ENCODE data around the gene CD58.

DNA sequence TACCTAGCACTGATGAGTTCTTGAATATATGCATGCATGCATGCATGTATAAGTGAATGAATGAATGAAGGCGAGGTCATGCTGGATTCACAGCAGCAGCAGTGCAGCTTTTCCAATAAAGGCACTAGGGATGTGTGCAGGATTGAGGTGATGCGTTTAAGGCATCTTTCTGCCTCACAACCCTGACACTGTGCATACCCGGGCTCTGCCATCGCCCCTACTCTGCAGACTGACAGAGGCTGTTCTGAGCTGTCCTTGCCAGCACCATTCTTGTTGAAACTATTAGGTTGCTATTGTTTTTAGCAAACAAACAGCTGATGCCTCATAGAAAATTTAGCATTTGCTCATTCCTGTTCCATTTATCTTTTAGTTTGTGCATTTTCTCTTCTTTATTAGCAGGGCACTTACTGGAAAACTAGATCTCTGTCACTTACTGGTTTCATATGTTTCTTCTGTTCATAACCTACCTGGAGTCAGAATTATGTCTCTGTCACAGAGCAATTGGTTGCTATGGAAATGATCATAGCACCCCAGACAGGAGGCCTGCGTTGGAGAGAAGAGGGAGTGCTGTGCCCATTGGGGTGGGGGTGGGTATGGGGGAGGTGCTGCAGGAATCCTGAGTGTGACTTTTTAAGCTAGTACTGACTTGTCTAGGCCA lies 79.0 kb downstream of the CD58 start:
- TF ChIP-seq GABPB1 (CRISPR knock-in tag; IDR thresholded peaks at IDR 0.05) (no peak), ZNF281 (CRISPR knock-in tag; IDR thresholded peaks at IDR 0.05) (no peak), NFYB (CRISPR knock-in tag; conservative IDR thresholded peaks at IDR 0.05; ENCODE audit: low read depth) (no peak), NFE2L1 (CRISPR knock-in tag; IDR thresholded peaks at IDR 0.05) (no peak)
- TF ChIP-seq, protein P1, sequence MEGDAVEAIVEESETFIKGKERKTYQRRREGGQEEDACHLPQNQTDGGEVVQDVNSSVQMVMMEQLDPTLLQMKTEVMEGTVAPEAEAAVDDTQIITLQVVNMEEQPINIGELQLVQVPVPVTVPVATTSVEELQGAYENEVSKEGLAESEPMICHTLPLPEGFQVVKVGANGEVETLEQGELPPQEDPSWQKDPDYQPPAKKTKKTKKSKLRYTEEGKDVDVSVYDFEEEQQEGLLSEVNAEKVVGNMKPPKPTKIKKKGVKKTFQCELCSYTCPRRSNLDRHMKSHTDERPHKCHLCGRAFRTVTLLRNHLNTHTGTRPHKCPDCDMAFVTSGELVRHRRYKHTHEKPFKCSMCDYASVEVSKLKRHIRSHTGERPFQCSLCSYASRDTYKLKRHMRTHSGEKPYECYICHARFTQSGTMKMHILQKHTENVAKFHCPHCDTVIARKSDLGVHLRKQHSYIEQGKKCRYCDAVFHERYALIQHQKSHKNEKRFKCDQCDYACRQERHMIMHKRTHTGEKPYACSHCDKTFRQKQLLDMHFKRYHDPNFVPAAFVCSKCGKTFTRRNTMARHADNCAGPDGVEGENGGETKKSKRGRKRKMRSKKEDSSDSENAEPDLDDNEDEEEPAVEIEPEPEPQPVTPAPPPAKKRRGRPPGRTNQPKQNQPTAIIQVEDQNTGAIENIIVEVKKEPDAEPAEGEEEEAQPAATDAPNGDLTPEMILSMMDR (IDR thresholded peaks at IDR 0.05), result no peak
